Type B pancreatic cell (in vitro differentiated cells): Measurements from ENCODE around the gene SEMA7A. TPM values are rescaled to one million over a fixed set of nuclear protein-coding genes. Genes with fewer than 3 reads are reported as not detected.

Experiments
- DNase-seq: peaks from one replicate; pipeline ENCODE4 v3.0.0; 2021; ENCODE audit warnings: mixed read lengths; ENCODE audit not compliant: unreplicated experiment; ENCODE audit errors: extremely low spot score
- H3K27ac Mint-ChIP-seq: 2 replicates; pipeline ENCODE4 v1.8.0; 2021; ENCODE audit warnings: mild to moderate bottlenecking, mixed read lengths
- H3K27me3 Mint-ChIP-seq: 2 replicates; pipeline ENCODE4 v1.8.0; 2021; ENCODE audit warnings: mixed read lengths
- H3K36me3 Mint-ChIP-seq: 2 replicates; pipeline ENCODE4 v1.8.0; 2021; ENCODE audit warnings: mixed read lengths
- H3K4me1 Mint-ChIP-seq: one replicate; pipeline ENCODE4 v1.8.0; 2021; ENCODE audit warnings: mixed read lengths; ENCODE audit not compliant: unreplicated experiment
- H3K4me3 Mint-ChIP-seq: 2 replicates; pipeline ENCODE4 v1.8.0; 2021; ENCODE audit warnings: mild to moderate bottlenecking, mixed read lengths
- H3K9me3 Mint-ChIP-seq: 2 replicates; pipeline ENCODE4 v1.8.0; 2021; ENCODE audit warnings: mixed read lengths
- total RNA-seq: library from RNA; stranded (reverse); gene quantifications from 2 replicates; pipeline ENCODE4 v1.2.1, GENCODE V29; 2021; ENCODE audit warnings: low replicate concordance
- TF ChIP-seq, protein P1 (sequence below): fragments of 200-600 bp; sonication (generic); conservative IDR thresholded peaks from 2 replicates; pipeline ENCODE4 v1.5.0; 2021; ENCODE audit warnings: antibody characterized with exemption, mild to moderate bottlenecking

SEMA7A gene
- total RNA-seq, 1 donor from 2014 or later: 6.3 TPM

- DNase-seq: no peak
- Mint-ChIP-seq H3K4me3 (no peak overlapping the region), H3K4me1 (peaks cover 39% of the 10 kb centered on the region), H3K27me3 (no peaks in the 10 kb centered on the region), H3K9me3 (no peaks in the 10 kb centered on the region), H3K27ac (peak overlapping the region; percentile 80), H3K36me3 (no peaks in the 10 kb centered on the region)
- TF ChIP-seq, protein P1, sequence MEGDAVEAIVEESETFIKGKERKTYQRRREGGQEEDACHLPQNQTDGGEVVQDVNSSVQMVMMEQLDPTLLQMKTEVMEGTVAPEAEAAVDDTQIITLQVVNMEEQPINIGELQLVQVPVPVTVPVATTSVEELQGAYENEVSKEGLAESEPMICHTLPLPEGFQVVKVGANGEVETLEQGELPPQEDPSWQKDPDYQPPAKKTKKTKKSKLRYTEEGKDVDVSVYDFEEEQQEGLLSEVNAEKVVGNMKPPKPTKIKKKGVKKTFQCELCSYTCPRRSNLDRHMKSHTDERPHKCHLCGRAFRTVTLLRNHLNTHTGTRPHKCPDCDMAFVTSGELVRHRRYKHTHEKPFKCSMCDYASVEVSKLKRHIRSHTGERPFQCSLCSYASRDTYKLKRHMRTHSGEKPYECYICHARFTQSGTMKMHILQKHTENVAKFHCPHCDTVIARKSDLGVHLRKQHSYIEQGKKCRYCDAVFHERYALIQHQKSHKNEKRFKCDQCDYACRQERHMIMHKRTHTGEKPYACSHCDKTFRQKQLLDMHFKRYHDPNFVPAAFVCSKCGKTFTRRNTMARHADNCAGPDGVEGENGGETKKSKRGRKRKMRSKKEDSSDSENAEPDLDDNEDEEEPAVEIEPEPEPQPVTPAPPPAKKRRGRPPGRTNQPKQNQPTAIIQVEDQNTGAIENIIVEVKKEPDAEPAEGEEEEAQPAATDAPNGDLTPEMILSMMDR: no peak
These were observed 38.2 kb downstream of the SEMA7A start for GRCh38 chr15:74395319-74396145.

DNA sequence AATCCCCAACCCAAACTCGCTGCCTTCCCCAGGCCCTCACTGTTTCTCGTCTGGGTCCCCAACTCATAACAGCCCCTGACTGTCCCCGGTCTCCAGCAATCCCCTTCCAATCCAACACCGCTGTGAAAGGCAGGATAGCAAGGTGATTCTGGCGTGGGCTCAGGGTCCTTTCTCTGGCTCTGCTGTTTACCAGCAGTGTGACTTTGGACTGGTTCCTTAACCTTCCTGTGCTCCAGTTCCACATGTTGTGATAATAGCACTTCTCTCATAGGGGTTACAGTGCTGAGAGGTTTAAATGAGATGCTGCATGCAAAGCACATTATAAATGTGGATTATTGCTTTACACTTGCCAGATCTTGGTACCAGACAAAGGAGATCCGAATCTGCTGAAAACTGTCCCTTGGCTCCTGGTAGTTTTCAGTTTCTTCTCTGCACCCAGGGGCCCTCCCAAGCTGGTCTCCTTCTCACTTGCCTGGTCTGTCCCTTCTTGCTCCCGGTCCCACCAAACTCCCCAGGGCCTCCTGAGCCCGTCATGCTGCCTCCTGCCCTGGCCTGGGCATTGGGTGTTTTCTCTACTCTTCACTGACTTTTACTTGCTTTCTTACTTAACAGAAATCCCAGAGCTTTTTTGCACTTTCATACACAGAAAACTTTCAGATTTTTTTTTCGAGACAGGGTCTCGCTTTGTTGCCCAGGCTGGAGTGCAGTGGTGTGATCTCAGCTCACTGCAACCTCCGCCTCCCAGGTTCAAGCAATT lies 39.5 kb downstream of the SEMA7A start:
- Mint-ChIP-seq H3K36me3 (no peaks in the 10 kb centered on the region), H3K9me3 (no peaks in the 10 kb centered on the region), H3K27me3 (no peaks in the 10 kb centered on the region), H3K27ac (peak overlapping the region; percentile 80), H3K4me3 (no peak overlapping the region), H3K4me1 (peaks cover 41% of the 10 kb centered on the region)
- no peak for DNase-seq
- TF ChIP-seq, protein P1: no peak

DNA sequence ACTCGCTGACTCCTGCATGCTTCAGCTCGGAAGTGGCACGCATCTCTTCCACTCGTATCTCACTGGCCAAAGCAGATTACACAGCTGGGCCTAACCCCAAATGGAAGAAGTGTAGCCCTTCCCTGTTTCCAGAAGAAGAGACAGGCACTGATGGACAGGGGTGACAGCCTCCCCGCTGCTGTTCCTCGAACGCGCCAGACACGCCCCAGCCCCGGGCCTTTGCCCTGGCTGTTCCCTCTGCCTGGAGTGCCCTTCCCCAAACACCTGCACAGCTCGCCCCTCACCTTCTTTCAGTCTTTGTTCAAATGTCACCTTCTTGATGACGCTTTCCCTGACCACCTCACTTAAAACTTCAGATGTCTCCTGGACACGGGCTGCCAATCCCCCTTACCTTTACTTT lies 40.3 kb downstream of the SEMA7A start:
- Mint-ChIP-seq H3K9me3 (no peaks in the 10 kb centered on the region), H3K4me1 (peaks cover 45% of the 10 kb centered on the region), H3K27me3 (no peaks in the 10 kb centered on the region), H3K4me3 (peak overlapping the region; percentile 16), H3K36me3 (no peaks in the 10 kb centered on the region), H3K27ac (peak overlapping the region; percentile 16)
- TF ChIP-seq, protein P1: no peak
- no peak for DNase-seq

DNA sequence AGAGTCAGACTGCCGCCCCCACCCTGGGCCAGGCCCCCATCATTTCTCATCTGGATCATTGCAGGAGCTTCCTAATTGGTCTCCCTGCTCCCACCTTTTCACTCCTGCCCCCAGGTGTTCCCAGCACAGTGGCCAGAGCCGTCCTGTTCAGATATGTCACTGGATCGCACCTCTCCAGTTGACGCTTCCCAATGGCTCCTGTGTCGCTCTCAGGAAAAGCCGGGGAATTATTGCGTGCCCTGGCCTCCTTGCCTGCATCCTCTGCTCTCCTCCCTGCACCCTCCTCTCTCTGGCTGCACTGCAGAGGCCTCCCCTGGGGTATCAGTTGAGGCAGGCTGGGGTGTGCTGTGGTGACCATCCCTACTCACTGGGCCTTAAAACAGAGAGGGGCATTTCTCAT lies 40.9 kb downstream of the SEMA7A start:
- TF ChIP-seq, protein P1: no peak
- Mint-ChIP-seq H3K27ac (peak overlapping the region; percentile 16), H3K4me1 (peaks cover 45% of the 10 kb centered on the region), H3K27me3 (no peaks in the 10 kb centered on the region), H3K36me3 (no peaks in the 10 kb centered on the region), H3K4me3 (no peak overlapping the region), H3K9me3 (no peaks in the 10 kb centered on the region)
- DNase-seq: no peak

- no peaks in the 10 kb centered on the region for H3K9me3 Mint-ChIP-seq
- TF ChIP-seq, protein P1: no peak
- H3K27me3 Mint-ChIP-seq: no peaks in the 10 kb centered on the region
- no peaks in the 10 kb centered on the region for H3K36me3 Mint-ChIP-seq
- peaks cover 45% of the 10 kb centered on the region for H3K4me1 Mint-ChIP-seq
- peak overlapping the region; percentile 31 for H3K4me3 Mint-ChIP-seq
- no peak for DNase-seq
- H3K27ac Mint-ChIP-seq: peak overlapping the region; percentile 16
These were observed 41.3 kb downstream of the SEMA7A start for GRCh38 chr15:74392451-74392830.
